K562 (cell line): ENCODE results near the gene ATOH1. TPM values are rescaled to one million over a fixed set of nuclear protein-coding genes. Genes with fewer than 3 reads are reported as not detected.

Experiments
- ATAC-seq: fragments of 200-7000 bp; cut with Tn5 transposase; 3 replicates; pipeline ENCODE4 v1.9.1; 2020; ENCODE audit warnings: moderate library complexity
- BruUV-seq: library from RNA; stranded (reverse); fragments of 400-500 nt; replicated peaks from 2 replicates; lab custom pipeline; 2021; lab: Mats Ljungman, UMichigan
- CTCF ChIA-PET: fragments of 300-600 bp; formaldehyde crosslinking; extraction: SDS; loops from one replicate; lab custom pipeline; 2021; ENCODE audit warnings: low intra/inter-chr PET ratio; lab: Yijun Ruan, JAX
- POLR2A ChIA-PET: fragments of 300-600, 350-650 bp; sonication (Branson Sonifier 250); formaldehyde crosslinking; extraction: SDS; loops from one replicate; lab custom pipeline; 2021; ENCODE audit warnings: antibody characterized with exemption, inconsistent platforms; lab: Yijun Ruan, JAX
- DNase-seq, 4 experiments: peaks; one replicate each; pipeline versions ENCODE4 v3.0.0 to v3.0.0-alpha.2; 2011 to 2018; ENCODE audit warnings: low spot score in 3 of 4, mixed read lengths in 3 of 4; ENCODE audit errors: extremely low read depth in 1 of 4
- FAIRE-seq: peaks from 2 replicates; lab custom pipeline; 2011; peaks lifted over from hg19 to GRCh38; lab: Jason Lieb, UNC
- H2AFZ ChIP-seq: 2 replicates; pipeline ENCODE4 v1.6.0; 2011; ENCODE audit warnings: low read depth, low read length, control low read depth, inconsistent platforms
- H3K27ac ChIP-seq: fragments of 200-600 bp; 3 replicates; pipeline ENCODE4 v1.8.0; 2011; ENCODE audit warnings: low read depth, mild to moderate bottlenecking, control low read depth, inconsistent platforms, low read length, moderate library complexity, mixed read lengths; ENCODE audit errors: extremely low read depth
- H3K27me3 ChIP-seq, 2 experiments: fragments of 300-600 bp in 1 of 2; 2 replicates in 1 of 2; 3 replicates in 1 of 2; pipeline versions ENCODE4 v1.6.0 to v1.8.0; 2011; ENCODE audit warnings: inconsistent platforms in 2 of 2, low read length in 2 of 2, mild to moderate bottlenecking in 1 of 2, mixed read lengths in 1 of 2, moderate library complexity in 1 of 2; ENCODE audit not compliant: control insufficient read depth in 2 of 2, insufficient read depth in 2 of 2
- H3K36me3 ChIP-seq: fragments of 300-600 bp; 3 replicates; pipeline ENCODE4 v1.8.0; 2011; ENCODE audit warnings: mild to moderate bottlenecking, low read length, inconsistent platforms; ENCODE audit not compliant: control insufficient read depth, insufficient read depth
- H3K4me1 ChIP-seq, 2 experiments: fragments of 200-600 bp in 1 of 2; replicated peaks in 1 of 2; 2 replicates in 1 of 2; 3 replicates in 1 of 2; pipeline versions ENCODE4 v1.5.1 to v1.8.0; 2011; ENCODE audit warnings: inconsistent platforms in 2 of 2, low read length in 2 of 2, mild to moderate bottlenecking in 1 of 2, mixed read lengths in 1 of 2, moderate library complexity in 1 of 2; ENCODE audit not compliant: control insufficient read depth in 2 of 2, insufficient read depth in 2 of 2
- H3K4me2 ChIP-seq: 2 replicates; pipeline ENCODE4 v1.6.1; 2011; ENCODE audit warnings: low read length, control low read depth, inconsistent platforms, mixed read lengths; ENCODE audit not compliant: insufficient read depth
- H3K4me3 ChIP-seq: fragments of 200-600 bp; sonication (generic), shearing (Covaris generic); 2 replicates; pipeline ENCODE4 v1.5.1; 2016; ENCODE audit warnings: control low read depth, inconsistent platforms
- H3K79me2 ChIP-seq: fragments of 200-600 bp; 3 replicates; pipeline ENCODE4 v1.8.0; 2011; ENCODE audit warnings: low read length, inconsistent platforms; ENCODE audit not compliant: control insufficient read depth, insufficient read depth
- H3K9ac ChIP-seq, 2 experiments: 2 replicates each; pipeline versions ENCODE4 v1.6.0 to v1.6.1; 2011; ENCODE audit warnings: low read depth in 2 of 2, low read length in 2 of 2, control low read depth in 1 of 2, inconsistent platforms in 1 of 2, mild to moderate bottlenecking in 1 of 2, mixed read lengths in 1 of 2; ENCODE audit not compliant: insufficient read depth in 1 of 2
- H3K9me1 ChIP-seq: one replicate; pipeline ENCODE4 v1.6.0; 2011; ENCODE audit warnings: inconsistent platforms, mild to moderate bottlenecking, low read length, moderate library complexity; ENCODE audit not compliant: control insufficient read depth, insufficient read depth
- H3K9me3 ChIP-seq: replicated peaks from 2 replicates; pipeline ENCODE4 v1.5.1; 2011; ENCODE audit warnings: low read depth, low read length, inconsistent platforms; ENCODE audit not compliant: control insufficient read depth, insufficient read depth
- H4K20me1 ChIP-seq: replicated peaks from 2 replicates; pipeline ENCODE4 v1.6.1; 2011; ENCODE audit warnings: low read length, inconsistent platforms, mixed read lengths; ENCODE audit not compliant: control insufficient read depth, insufficient read depth
- HDAC6 ChIP-seq: IDR thresholded peaks from 2 replicates; pipeline ENCODE4 v1.6.1; 2012; ENCODE audit warnings: low read depth, mild to moderate bottlenecking, control low read depth, inconsistent platforms, low read length, moderate library complexity
- WGBS: fragments of 100-300 bp; shearing (Covaris generic); methylation state at CpG from one replicate; pipeline ENCODE4 v1.1.6; 2016; ENCODE audit warnings: low coverage, mixed read lengths; ENCODE audit not compliant: insufficient coverage; ENCODE audit errors: missing lambda C conversion rate; 5-methylcytosine and 5-hydroxymethylcytosine counted together
- in situ Hi-C: fragments of 300-500 bp; cut with MboI; formaldehyde crosslinking; loops from 4 replicates; pipeline ENCODE4 v1.15.0; 2018; ENCODE audit warnings: inconsistent platforms, mixed read lengths
- intact Hi-C: fragments of 100-400 bp; cut with micrococcal nuclease; formaldehyde crosslinking; loops from 2 replicates; pipeline ENCODE4 v1.14.2; 2022
- polyA plus RNA-seq, 8 experiments: library from polyadenylated mRNA; depleted of rRNA in 4 of 8; stranded (reverse) in 5 of 8; unstranded in 3 of 8; fragments of >200 nt; fragmentation: Nextera tagmentation in 2 of 8; fragmentation: Illumina TruSeq in 1 of 8; extraction: Ambion mirVana in 2 of 8; extraction: Trizol in 1 of 8; gene quantifications; 2 replicates each; pipeline versions ENCODE4 v1.2.1 to v1.2.3, GENCODE V29; 2011 to 2014; ENCODE audit warnings: inconsistent platforms in 1 of 8, missing spikeins in 1 of 8
- total RNA-seq, 7 experiments: library from RNA; depleted of rRNA in 6 of 7; stranded (reverse); fragments of >200 nt in 6 of 7; fragmentation: Illumina TruSeq in 2 of 7; extraction: Trizol in 2 of 7; gene quantifications; 2 replicates each; pipeline versions ENCODE4 v1.2.1 to v1.2.3, GENCODE V29; 2011 to 2021; ENCODE audit warnings: low replicate concordance in 1 of 7
- TF ChIP-seq, protein P1 (sequence below): sonication (generic); formaldehyde crosslinking; IDR thresholded peaks from 2 replicates; pipeline ENCODE4 v1.8.0; 2022; ENCODE audit warnings: mild to moderate bottlenecking, missing genetic modification reagents, borderline replicate concordance

Gene ATOH1
- total and polyA plus RNA-seq, 9 of the 15 experiments (the other 6 are each of a cell fraction or from before 2014, with no cell fraction given) = not detected

DNA sequence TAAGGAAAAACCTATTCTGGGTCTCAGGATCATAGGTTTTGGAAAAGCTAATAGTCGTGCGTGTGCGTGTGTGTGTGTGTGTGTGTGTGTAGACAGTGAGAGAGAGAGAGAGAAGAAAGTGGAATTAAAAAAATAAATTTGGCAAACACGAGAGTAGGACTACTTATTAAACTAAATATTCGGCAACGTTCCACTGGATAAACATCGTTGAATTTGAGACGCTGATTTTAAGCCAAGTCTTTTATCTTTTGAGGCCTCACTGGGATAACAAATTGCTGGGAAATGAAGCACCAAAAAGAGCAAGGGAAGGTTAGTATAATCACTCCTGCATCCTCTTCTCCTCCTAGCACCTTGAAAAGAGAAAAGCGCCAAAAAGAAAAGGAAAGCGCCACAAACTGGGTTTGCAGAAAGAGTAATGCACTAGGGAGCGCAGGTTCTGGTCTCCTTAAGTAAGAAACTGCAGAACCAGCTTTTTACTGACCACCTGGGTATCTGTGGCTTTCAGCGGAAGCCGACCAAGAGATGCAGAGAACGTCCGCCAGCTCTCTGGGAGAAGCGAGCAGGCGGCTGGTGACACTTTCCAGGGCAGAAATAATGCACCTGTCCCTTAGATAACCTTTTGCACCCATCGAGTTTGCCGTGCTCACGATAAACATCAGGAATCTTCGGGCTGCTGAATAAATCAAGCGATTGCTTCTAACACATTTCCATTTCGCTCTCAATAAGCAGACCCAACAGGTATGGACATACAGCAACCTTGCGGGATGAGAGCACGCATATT, 3.4 kb downstream of the ATOH1 start:
- BruUV-seq = no TSS peak
- 0% methylated on average over 25 of the region's 25 CpGs for WGBS
- ATAC-seq = no peak

More for the DNA sequence above, 3.4 kb downstream of the ATOH1 start:
- H3K36me3 ChIP-seq = no peaks in the 10 kb centered on the region
- no peaks in the 10 kb centered on the region for H4K20me1 ChIP-seq
- H3K27ac ChIP-seq = no peak overlapping the region
- no peaks in the 10 kb centered on the region for H3K79me2 ChIP-seq
- peaks cover 29 to 45% of the 10 kb centered on the region in 2 experiments for H3K27me3 ChIP-seq
- FAIRE-seq (no peak), DNase-seq (no peak)
- no peaks in the 10 kb centered on the region for H3K9me3 ChIP-seq
- no peaks in the 10 kb centered on the region for H3K9me1 ChIP-seq
- H3K9ac ChIP-seq = no peak overlapping the region
- H3K4me1 ChIP-seq = peaks cover 0 to 20% of the 10 kb centered on the region in 2 experiments; a peak in 2 of 5 replicates
- H3K4me3 ChIP-seq = no peak overlapping the region
- intact Hi-C loops = no loop called here
- no peak overlapping the region for H2AFZ ChIP-seq
- ChIA-PET CTCF (no interaction called here), POLR2A (no interaction called here)
- H3K4me2 ChIP-seq = no peak overlapping the region
- TF ChIP-seq, protein P1, sequence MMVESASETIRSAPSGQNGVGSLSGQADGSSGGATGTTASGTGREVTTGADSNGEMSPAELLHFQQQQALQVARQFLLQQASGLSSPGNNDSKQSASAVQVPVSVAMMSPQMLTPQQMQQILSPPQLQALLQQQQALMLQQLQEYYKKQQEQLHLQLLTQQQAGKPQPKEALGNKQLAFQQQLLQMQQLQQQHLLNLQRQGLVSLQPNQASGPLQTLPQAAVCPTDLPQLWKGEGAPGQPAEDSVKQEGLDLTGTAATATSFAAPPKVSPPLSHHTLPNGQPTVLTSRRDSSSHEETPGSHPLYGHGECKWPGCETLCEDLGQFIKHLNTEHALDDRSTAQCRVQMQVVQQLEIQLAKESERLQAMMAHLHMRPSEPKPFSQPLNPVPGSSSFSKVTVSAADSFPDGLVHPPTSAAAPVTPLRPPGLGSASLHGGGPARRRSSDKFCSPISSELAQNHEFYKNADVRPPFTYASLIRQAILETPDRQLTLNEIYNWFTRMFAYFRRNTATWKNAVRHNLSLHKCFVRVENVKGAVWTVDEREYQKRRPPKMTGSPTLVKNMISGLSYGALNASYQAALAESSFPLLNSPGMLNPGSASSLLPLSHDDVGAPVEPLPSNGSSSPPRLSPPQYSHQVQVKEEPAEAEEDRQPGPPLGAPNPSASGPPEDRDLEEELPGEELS = no peak
- no peak for TF ChIP-seq HDAC6
- in situ Hi-C loops = no loop called here
